Activated T-helper 17 cell treated with anti-CD3 and anti-CD28 coated beads, Interleukin-2, amount 50 U/mL, for 72 hours (primary cell): ENCODE measurements around the gene KRT12. TPM values are rescaled to one million over a fixed set of nuclear protein-coding genes. Genes with fewer than 3 reads are reported as not detected.

Source experiments
- ATAC-seq: fragments of 150-1000 bp; cut with Tn5 transposase; replicated peaks from 2 replicates; pipeline ENCODE4 v1.10.0; 2021; ENCODE audit warnings: mild to moderate bottlenecking, moderate library complexity
- H3K27ac Mint-ChIP-seq: one replicate; pipeline ENCODE4 v1.8.0; 2022; ENCODE audit warnings: mixed read lengths
- H3K27me3 Mint-ChIP-seq: one replicate; pipeline ENCODE4 v1.8.0; 2022; ENCODE audit warnings: mixed read lengths
- H3K36me3 Mint-ChIP-seq: one replicate; pipeline ENCODE4 v1.8.0; 2022; ENCODE audit warnings: low read depth, mild to moderate bottlenecking, mixed read lengths
- H3K4me1 Mint-ChIP-seq: one replicate; pipeline ENCODE4 v1.8.0; 2022; ENCODE audit warnings: mixed read lengths
- H3K4me3 Mint-ChIP-seq: one replicate; pipeline ENCODE4 v1.8.0; 2022; ENCODE audit warnings: mild to moderate bottlenecking, mixed read lengths
- H3K9me3 Mint-ChIP-seq: one replicate; pipeline ENCODE4 v1.8.0; 2022; ENCODE audit warnings: mixed read lengths
- total RNA-seq, 2 donors: library from RNA; stranded (reverse); gene quantifications; one replicate each; pipeline ENCODE4 v1.2.3, GENCODE V29; 2022

The KRT12 gene
- total RNA-seq, 2 donors from 2014 or later: not detected

DNA sequence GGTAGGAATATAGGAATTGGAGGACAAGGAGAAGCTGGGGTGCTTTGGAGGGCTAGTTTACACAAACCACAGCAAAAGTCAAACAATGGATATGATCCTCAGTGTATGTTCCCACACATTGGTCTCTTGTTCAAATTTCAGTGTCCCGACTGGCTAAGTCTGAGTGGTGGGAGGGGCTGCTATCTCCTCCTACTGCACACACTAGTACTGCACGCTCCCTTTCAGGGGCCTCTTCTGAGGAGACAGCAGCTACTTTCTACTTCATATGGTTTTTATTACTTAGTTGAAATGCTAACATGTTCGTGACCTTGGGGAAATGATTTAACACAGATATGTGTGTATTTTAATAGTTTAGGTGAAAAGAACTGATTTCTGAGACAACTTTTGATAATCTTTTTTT lies 25.8 kb downstream of the KRT12 start:
- H3K4me1 Mint-ChIP-seq: no peaks in the 10 kb centered on the region
- H3K9me3 Mint-ChIP-seq: no peaks in the 10 kb centered on the region
- no peaks in the 10 kb centered on the region for H3K36me3 Mint-ChIP-seq
- H3K27me3 Mint-ChIP-seq: peaks cover 24% of the 10 kb centered on the region
- no peak for ATAC-seq
- H3K27ac Mint-ChIP-seq: no peak overlapping the region
- H3K4me3 Mint-ChIP-seq: no peak overlapping the region

DNA sequence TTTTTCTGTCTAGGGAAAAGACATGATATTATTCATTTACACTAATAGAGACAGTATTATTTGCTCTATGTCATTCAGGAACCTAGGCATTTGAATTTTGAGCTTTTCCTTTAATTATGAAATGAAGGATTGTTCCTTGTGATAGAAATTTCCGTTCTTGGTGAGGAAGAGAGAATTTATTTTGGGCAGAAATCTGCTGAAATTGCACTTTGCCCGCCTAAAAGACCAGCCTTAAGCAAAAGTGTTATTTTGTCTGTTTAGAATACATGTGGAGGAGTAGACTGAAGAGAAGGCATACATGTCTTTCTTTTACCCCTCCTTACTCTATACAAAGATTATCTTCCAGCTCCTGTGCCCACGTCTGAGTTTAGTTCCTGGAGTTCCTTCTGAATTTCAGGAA lies 27.8 kb downstream of the KRT12 start:
- no peaks in the 10 kb centered on the region for H3K4me1 Mint-ChIP-seq
- H3K27ac Mint-ChIP-seq: no peak overlapping the region
- no peaks in the 10 kb centered on the region for H3K9me3 Mint-ChIP-seq
- ATAC-seq: no peak
- H3K4me3 Mint-ChIP-seq: no peak overlapping the region
- H3K27me3 Mint-ChIP-seq: peaks cover 8% of the 10 kb centered on the region
- H3K36me3 Mint-ChIP-seq: peaks cover 7% of the 10 kb centered on the region

DNA sequence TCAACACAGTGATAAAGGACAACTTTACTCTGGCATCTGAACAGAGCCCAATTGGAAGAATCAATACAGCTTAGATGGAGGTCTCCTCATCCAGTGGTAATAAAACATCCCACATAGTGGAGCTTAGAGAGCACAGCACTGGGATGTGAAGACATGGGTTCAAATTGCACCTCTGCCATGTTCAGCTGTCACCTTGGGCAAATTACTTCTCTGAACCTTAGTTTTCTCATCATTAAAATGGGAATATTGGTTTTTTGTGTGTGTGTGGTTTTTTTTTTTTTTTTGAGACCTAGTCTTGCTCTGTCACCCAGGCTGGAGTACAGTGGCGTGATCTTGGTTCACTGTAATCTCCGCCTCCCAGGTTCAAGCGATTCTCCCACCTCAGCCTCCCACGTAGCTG lies 31.0 kb downstream of the KRT12 start:
- Mint-ChIP-seq H3K27me3 (no peaks in the 10 kb centered on the region), H3K27ac (no peak overlapping the region), H3K36me3 (peaks cover 7% of the 10 kb centered on the region), H3K4me1 (no peaks in the 10 kb centered on the region), H3K4me3 (no peak overlapping the region), H3K9me3 (no peaks in the 10 kb centered on the region)
- no peak for ATAC-seq

DNA sequence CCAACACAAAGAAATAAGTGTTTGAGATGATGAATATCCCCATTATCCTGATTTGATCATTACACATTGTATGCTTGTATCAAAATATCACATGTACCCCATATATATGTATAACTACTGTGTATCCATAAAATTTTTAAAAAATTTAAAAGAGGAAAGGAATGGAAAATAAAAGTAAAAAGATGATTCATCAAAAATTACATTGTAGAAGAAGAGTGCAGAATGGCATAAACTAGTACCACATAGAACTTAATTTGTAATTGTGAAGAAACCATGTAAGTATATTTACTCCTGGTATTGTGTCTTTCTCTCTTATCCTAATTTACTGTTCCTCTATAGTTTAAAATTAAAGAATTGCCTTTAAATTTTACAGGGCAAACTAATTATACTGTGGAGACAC lies 33.1 kb downstream of the KRT12 start:
- no peak for ATAC-seq
- Mint-ChIP-seq H3K27me3 (no peaks in the 10 kb centered on the region), H3K27ac (no peak overlapping the region), H3K4me1 (no peaks in the 10 kb centered on the region), H3K36me3 (peaks cover 7% of the 10 kb centered on the region), H3K4me3 (no peak overlapping the region), H3K9me3 (no peaks in the 10 kb centered on the region)

DNA sequence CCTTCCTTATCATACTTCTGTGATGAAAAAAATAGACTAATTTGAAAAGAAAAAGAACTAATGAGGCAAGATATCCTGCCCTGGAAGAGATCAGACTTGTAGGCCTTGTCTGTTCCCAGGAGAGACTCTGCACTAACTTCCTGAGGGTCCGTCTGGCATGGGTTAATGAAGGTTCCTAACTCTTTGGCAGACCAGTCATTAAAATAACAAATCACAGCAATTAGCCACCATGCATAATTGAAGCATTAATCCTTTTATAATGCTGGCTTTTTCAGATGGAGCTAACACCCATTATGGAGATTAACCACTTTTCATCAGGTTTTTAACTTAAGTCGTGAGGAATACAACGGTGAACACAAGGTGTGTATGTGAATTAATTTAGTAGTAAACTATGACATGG lies 34.2 kb downstream of the KRT12 start:
- Mint-ChIP-seq H3K4me1 (no peaks in the 10 kb centered on the region), H3K4me3 (no peak overlapping the region), H3K36me3 (peaks cover 7% of the 10 kb centered on the region), H3K27ac (no peak overlapping the region), H3K27me3 (no peaks in the 10 kb centered on the region), H3K9me3 (no peaks in the 10 kb centered on the region)
- no peak for ATAC-seq

DNA sequence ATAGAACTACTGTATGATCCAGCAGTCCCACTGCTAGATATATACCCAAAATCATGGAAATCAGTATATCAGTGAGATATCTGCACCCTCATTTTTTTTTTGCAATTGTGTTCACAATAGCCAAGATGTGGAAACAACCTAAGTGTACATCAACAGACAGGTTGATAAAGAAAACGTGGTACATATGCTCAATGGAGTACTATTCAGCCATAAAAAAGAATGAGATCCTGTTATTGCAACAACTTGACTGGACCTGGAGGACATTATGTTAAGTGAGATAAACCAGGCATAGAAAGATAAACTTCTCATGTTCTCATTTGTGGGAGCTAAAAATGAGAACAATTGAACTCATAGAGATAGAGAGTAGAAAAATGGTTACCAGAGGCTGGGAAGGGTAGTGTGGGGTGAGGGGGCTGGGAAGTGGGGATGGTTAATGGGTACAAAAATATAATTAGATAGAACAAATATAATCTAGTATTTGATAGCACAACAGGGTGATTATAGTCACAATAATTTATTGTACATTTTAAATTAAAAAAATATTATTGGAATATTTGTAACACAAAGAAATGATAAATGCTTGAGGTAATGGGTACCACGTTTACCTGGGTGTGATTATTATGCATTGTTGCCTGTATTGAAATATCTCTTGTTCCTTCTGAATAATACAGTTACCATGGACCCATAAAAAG lies 36.8 kb downstream of the KRT12 start:
- H3K4me3 Mint-ChIP-seq: no peak overlapping the region
- no peaks in the 10 kb centered on the region for H3K9me3 Mint-ChIP-seq
- peaks cover 3% of the 10 kb centered on the region for H3K27me3 Mint-ChIP-seq
- H3K4me1 Mint-ChIP-seq: peaks cover 4% of the 10 kb centered on the region
- no peak overlapping the region for H3K27ac Mint-ChIP-seq
- no peak for ATAC-seq
- H3K36me3 Mint-ChIP-seq: peaks cover 7% of the 10 kb centered on the region

DNA sequence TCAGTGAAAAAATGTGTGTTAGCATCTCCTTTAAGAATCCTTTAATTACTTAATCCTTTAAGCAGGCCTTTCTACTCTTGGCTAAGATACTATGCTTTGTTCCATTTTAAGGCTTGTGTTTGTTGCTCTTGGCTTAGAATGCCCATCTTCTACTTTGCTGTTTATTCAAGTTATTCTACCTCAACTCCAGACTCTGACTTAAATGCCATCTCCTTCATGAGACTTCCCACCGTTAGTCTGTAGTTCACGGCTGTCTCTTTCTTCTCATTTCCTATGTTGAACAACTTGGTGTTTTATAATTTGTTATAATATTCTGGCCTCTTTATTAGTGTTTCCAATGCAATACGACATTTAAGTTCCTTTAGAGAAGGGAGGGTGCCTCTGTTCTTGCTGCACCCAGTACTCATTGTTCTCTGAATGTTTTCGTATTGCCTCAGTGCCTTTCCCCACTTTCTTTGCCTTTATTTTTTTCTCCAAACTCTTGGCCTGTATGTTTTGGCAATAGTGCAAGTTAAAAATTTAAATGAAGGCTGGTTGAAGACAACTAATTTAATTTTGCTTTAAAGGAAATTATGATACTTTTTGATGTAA lies 38.5 kb downstream of the KRT12 start:
- no peak for ATAC-seq

DNA sequence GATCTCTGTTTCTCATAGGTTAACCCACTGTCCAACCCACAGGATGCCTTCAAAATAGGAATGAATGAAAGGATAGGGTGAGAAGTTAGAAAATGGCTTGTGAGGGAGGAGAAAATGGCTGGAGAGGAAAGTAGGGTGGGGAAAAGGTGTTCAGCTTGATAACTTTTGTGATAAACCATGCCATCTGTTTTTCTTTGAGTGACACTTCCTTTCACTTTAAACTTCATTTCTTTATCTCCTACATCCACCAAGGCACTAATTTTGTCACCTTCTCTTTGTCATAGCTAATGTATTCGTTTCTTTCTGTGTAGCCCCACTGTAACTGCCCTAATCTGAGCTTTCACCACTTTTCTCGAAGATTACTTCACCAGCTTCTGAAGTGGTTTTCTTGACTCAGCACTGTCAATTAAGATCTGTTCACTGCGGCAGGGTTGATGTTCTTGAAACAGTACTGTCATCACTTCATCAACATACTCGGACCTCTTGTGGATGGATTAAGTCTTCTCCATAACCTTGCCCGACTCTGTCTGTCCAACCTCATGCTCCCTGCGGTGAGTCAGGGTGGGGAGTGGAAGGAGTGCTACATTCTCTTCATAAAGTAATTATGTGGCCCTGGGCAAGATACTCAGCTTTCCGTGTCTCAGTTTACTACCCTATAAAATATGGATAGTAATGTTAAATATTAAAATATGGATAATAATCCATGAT lies 39.1 kb downstream of the KRT12 start:
- no peak overlapping the region for H3K27ac Mint-ChIP-seq
- ATAC-seq: peak; percentile 91

More for the DNA sequence above, 38.5 kb downstream of the KRT12 start:
- Mint-ChIP-seq H3K36me3 (no peaks in the 10 kb centered on the region), H3K9me3 (no peaks in the 10 kb centered on the region), H3K27me3 (peaks cover 3% of the 10 kb centered on the region), H3K27ac (no peak overlapping the region), H3K4me1 (peaks cover 4% of the 10 kb centered on the region), H3K4me3 (no peak overlapping the region)

DNA sequence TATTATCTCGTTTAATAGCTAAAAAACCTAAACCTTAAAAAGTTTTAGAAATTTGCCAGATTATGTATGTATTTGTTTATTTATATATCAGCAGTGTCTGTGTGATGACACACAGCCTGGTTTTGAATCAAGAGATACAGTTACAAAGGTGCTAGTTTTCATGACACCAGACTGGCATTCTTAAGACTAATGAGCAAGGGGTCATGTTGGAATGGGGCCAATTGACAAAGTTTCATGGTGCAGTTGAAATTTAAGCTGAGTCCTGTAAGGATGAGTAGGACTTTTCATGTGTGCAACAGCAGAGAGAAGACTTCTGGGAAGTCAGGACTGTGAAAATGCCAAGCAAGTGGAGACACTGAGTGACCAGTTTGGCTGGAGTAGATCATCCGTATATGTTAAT lies 41.4 kb downstream of the KRT12 start:
- H3K4me3 Mint-ChIP-seq: no peak overlapping the region
- peaks cover 7% of the 10 kb centered on the region for H3K27me3 Mint-ChIP-seq
- peaks cover 9% of the 10 kb centered on the region for H3K36me3 Mint-ChIP-seq
- no peak for ATAC-seq
- H3K27ac Mint-ChIP-seq: no peak overlapping the region
- H3K4me1 Mint-ChIP-seq: peaks cover 4% of the 10 kb centered on the region
- no peaks in the 10 kb centered on the region for H3K9me3 Mint-ChIP-seq

More for the DNA sequence above, 39.1 kb downstream of the KRT12 start:
- peaks cover 4% of the 10 kb centered on the region for H3K4me1 Mint-ChIP-seq
- H3K9me3 Mint-ChIP-seq: no peaks in the 10 kb centered on the region
- peak overlapping the region; percentile 13 for H3K4me3 Mint-ChIP-seq
- H3K36me3 Mint-ChIP-seq: no peaks in the 10 kb centered on the region
- H3K27me3 Mint-ChIP-seq: peaks cover 3% of the 10 kb centered on the region

DNA sequence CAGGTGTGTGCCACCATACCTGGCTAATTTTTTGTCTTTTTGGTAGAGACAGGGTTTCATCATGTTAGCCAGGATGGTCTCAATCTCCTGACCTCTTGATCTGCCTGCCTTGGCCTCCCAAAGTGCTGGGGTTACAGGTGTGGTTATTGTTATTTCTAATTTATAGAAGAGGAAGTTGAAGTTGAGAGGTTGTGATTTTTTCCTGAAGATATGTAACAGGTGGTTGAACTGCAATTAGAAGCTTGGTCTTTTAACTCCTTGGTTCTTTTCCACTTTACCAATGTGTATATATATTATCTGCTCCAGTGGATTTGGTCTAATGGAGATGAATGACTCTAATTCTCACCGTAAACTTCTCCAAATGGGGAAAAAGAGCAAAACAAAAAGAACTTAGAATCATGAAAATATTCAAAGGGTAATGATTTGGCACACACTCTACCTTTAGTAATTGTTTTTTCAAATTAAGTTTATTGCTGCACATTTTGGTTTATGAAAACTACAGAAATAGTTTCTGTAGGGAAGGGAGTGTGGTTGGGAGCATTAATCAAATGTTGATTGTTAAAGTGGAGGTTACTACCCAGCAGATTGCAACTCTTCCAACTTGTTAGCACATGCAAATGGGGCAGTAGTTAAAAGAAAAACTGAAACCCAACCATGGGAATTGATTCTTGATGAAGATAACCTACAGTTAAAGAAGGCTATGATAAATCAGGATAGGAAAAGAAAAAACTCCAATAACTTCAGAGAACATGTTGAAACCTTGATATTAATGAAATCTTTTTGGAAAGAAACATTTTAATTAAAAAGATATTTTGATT lies 42.8 kb downstream of the KRT12 start:
- no peak for ATAC-seq

DNA sequence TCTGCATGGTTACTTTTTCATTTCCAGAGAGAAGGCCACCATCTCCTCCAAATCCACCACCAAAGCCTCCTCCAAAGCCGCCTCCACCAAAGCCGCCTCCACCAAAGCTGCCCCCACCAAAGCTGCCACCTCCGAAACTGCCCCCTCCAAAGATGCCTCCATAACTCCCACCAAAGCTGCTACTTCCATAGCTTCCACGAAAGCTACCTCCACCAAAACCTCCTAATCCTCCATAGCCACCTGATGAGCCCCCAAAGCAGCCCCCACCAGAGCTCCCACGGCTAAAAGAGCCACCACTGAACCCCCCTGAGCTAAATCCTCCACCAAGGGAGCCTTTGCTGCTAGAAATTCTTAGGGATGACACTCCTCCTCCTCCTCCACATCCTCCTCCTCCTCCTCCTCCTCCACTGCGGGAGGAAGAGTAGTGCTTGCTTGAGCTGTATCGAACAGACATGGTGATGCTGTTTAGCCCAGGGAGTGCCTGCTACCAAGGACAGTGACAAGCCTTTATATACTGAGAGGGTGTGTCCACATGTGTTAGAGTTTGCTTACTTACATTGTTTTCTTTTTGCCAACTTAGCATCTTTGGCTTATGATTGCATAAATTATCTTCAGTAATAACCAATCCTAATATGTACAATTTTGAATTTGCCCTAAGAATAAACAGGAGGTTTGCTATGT lies 44.8 kb downstream of the KRT12 start, which contains the start of gene KRT10:
Gene KRT10, minus strand, starts transcription at position 483 of the 681 bp plus-strand sequence. Its CDS starts 29 bp downstream, at position 454.
- no peak within 1 kb of the TSS for H3K27ac Mint-ChIP-seq
- H3K4me1 Mint-ChIP-seq: peaks cover 4% of the 10 kb centered on the region
- H3K9me3 Mint-ChIP-seq: peaks cover 2% of the 10 kb centered on the region
- H3K27me3 Mint-ChIP-seq: peaks cover 7% of the 10 kb centered on the region
- H3K36me3 Mint-ChIP-seq: peaks cover 23% of the 10 kb centered on the region
- no peak for ATAC-seq
- H3K4me3 Mint-ChIP-seq: no peak within 1 kb of the TSS

More for the DNA sequence above, 42.8 kb downstream of the KRT12 start:
- Mint-ChIP-seq H3K27me3 (peaks cover 7% of the 10 kb centered on the region), H3K27ac (no peak overlapping the region), H3K4me3 (no peak overlapping the region), H3K36me3 (peaks cover 9% of the 10 kb centered on the region), H3K9me3 (no peaks in the 10 kb centered on the region), H3K4me1 (peaks cover 4% of the 10 kb centered on the region)

DNA sequence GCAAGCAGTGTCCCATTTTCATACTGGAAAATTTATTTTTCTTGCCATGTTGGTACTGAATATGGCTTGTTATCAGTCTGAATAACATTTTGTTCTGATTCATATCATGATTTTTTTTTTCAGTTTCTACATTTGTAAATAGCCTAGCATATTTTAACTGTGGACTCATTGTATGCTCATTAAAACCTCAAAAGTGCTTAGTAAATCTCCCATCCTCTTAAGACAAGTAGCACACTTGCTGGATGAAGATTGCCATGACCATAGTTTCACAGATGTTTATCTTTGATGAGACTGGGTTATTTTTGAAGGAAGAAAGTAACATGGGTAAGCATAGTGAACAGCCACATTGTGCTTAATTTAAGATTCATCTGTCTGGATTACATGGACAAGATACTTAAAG lies 45.5 kb downstream of the KRT12 start:
- Mint-ChIP-seq H3K36me3 (peaks cover 30% of the 10 kb centered on the region), H3K4me1 (peaks cover 10% of the 10 kb centered on the region)
- ATAC-seq: no peak

DNA sequence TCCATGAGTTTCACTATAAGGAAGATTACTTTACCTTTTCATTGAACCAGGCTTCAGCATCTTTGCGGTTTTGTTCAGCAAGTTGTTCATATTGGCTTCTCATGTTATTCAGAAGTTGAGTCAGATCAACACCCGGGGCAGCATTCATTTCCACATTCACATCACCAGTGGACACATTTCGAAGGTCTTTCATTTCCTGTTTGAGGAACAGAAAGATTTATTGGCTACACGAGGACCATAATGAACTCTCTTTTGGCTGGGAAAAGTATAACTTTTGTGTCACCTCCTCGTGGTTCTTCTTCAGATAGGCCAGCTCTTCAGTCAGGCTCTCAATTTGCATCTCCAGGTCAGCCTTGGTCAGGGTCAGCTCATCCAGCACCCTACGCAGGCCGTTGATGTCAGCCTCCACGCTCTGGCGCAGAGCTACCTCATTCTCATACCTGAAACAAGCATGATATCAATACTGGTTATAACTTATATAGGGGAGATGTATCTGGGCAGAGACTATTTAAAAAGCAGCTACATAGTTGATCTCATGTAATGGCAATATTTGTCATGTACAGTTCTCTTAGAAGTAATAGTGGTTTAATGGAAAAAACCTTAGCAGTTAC lies 46.7 kb downstream of the KRT12 start:
- H3K27me3 Mint-ChIP-seq: peaks cover 4% of the 10 kb centered on the region
- ATAC-seq: peak; percentile 39
- H3K4me1 Mint-ChIP-seq: peaks cover 10% of the 10 kb centered on the region
- peak overlapping the region; percentile 99 for H3K4me3 Mint-ChIP-seq
- peaks cover 3% of the 10 kb centered on the region for H3K9me3 Mint-ChIP-seq
- H3K27ac Mint-ChIP-seq: peak overlapping the region; percentile 97
- peaks cover 33% of the 10 kb centered on the region for H3K36me3 Mint-ChIP-seq

More for the DNA sequence above, 45.5 kb downstream of the KRT12 start:
- Mint-ChIP-seq H3K27me3 (peaks cover 7% of the 10 kb centered on the region), H3K9me3 (peaks cover 3% of the 10 kb centered on the region), H3K27ac (no peak overlapping the region), H3K4me3 (no peak overlapping the region)
